HG02678 (cell line): ENCODE results near the gene SC5D.

Experiments used
- ATAC-seq: cut with Tn5 transposase; IDR thresholded peaks from one replicate; pipeline ENCODE4 v1.9.1; 2021; ENCODE audit warnings: mild to moderate bottlenecking, moderate library complexity; ENCODE audit not compliant: unreplicated experiment

The SC5D gene

DNA sequence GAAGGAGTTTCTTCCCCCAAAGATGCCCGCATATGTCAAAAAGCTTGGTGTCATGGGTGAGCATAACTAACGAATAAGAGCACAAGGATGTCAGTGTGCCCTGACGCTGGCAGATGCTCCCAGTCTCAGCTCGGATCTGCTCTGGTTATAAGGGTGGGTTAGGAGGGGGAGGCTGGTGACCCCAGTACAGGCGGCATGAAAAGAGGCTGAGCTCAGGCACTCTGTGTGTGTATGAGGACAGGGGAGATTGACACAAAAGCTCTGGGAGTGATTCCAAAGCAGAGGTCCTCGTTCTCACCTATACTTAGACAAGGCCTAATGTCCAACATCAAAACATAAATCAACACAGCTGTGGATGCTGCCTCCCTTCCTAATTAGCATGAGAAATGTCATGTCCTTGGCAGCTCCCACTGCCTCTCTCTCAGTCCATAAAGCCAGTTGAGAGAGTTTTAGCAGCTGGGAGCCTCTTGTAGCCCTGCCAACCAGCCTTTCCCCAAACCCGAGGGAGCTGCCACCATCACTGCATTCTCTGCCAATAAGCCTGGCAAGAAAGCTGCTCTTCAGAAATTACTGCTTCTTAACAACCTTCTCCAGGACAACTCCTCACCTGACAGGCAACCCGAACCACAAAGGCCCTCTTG is 59.8 kb downstream of the SC5D start:
- no peak for ATAC-seq

GRCh38 chr11:121354192-121354591 is 61.6 kb downstream of the SC5D start:
- no peak for ATAC-seq

- no peak for ATAC-seq
Observed at GRCh38 chr11:121356357-121356756, 63.8 kb downstream of the SC5D start.
